Measurements from ENCODE around the gene CHRNG.

DNA sequence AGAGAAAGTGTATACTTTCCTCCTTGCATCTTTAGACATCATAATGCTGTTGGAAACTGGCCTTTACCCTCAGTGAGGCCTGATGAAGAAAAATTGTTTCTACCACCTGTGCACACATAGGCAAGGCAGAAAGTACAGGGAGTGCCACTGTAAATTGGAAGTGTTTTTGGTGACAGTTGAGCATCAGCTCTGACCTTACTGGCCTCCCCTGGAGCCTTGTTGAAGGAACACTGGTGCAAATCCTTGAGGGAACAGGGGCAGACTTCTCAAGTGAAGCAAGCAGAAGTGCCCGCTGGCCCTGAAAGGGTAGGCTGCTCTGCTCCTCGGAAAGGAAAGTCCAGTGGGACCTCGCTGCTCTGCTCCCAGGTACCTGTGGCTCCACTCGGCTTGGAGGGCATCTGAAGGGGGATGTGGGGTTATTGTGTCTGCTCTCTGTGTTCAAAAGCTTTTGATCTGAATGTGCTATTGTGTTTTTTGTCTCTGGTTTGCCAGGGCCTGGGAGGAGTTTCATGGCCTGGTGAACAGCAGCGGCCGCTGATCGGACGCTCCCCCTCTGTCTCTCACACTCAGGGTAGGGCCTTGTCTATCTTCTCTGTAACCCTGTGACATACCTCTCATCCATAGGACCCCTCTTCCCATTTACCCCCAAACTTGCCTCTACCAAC lies 34.4 kb downstream of the CHRNG start:
- TF ChIP-seq, protein P1, sequence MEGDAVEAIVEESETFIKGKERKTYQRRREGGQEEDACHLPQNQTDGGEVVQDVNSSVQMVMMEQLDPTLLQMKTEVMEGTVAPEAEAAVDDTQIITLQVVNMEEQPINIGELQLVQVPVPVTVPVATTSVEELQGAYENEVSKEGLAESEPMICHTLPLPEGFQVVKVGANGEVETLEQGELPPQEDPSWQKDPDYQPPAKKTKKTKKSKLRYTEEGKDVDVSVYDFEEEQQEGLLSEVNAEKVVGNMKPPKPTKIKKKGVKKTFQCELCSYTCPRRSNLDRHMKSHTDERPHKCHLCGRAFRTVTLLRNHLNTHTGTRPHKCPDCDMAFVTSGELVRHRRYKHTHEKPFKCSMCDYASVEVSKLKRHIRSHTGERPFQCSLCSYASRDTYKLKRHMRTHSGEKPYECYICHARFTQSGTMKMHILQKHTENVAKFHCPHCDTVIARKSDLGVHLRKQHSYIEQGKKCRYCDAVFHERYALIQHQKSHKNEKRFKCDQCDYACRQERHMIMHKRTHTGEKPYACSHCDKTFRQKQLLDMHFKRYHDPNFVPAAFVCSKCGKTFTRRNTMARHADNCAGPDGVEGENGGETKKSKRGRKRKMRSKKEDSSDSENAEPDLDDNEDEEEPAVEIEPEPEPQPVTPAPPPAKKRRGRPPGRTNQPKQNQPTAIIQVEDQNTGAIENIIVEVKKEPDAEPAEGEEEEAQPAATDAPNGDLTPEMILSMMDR (IDR thresholded peaks at IDR 0.05; ENCODE audit: insufficient read depth, low read length, poor library complexity, severe bottlenecking): no peak
- no peak for TF ChIP-seq EZH2phosphoT487 (conservative IDR thresholded peaks at IDR 0.05; ENCODE audit: low read length)

Measured in SU-DHL-6 (cell line).